H1 (cell line): ENCODE results near the gene CSRNP3. TPM values are rescaled to one million over a fixed set of nuclear protein-coding genes. Genes with fewer than 3 reads are reported as not detected.

Experiments
- RBBP5 ChIP-seq: IDR thresholded peaks from 2 replicates; pipeline ENCODE4 v1.7.1; 2012; ENCODE audit warnings: low read depth, mild to moderate bottlenecking, inconsistent platforms, low read length, moderate library complexity, borderline replicate concordance
- polyA plus RNA-seq, 7 experiments: library from polyadenylated mRNA; depleted of rRNA in 3 of 7; stranded (reverse) in 5 of 7; unstranded in 2 of 7; fragments of >200 nt in 5 of 7; fragments of 200-250 nt in 2 of 7; gene quantifications; 1 replicate in 5 of 7; 2 replicates in 1 of 7; 4 replicates in 1 of 7; pipeline versions ENCODE4 v1.2.1 to v1.2.3, GENCODE V29; 2011 to 2013; ENCODE audit warnings: missing spikeins in 2 of 7, mixed read lengths in 2 of 7
- total RNA-seq: library from RNA; stranded (reverse); fragmentation: NEBNext Ultra II Directional; extraction: Animal tissue kit (Norgen Biotek cat#: 25700); gene quantifications from 2 replicates; pipeline ENCODE4 v1.2.1, GENCODE V29; 2021

Gene CSRNP3
- total and polyA plus RNA-seq, 2 of the 8 experiments (the other 6 are each of a cell fraction or from before 2014, with no cell fraction given): 1.3 to 6.5 TPM

GRCh38 chr2:165499131-165499530, 29.6 kb downstream of the CSRNP3 start (continued):
- TF ChIP-seq RBBP5: no peak
